Measurements from ENCODE around the gene ABCA2. TPM values are rescaled to one million over a fixed set of nuclear protein-coding genes. Genes with fewer than 3 reads are reported as not detected.

The ABCA2 gene
- total and polyA plus RNA-seq, 5 donors = 32.2 to 42.4 (median 40.4) TPM

DNA sequence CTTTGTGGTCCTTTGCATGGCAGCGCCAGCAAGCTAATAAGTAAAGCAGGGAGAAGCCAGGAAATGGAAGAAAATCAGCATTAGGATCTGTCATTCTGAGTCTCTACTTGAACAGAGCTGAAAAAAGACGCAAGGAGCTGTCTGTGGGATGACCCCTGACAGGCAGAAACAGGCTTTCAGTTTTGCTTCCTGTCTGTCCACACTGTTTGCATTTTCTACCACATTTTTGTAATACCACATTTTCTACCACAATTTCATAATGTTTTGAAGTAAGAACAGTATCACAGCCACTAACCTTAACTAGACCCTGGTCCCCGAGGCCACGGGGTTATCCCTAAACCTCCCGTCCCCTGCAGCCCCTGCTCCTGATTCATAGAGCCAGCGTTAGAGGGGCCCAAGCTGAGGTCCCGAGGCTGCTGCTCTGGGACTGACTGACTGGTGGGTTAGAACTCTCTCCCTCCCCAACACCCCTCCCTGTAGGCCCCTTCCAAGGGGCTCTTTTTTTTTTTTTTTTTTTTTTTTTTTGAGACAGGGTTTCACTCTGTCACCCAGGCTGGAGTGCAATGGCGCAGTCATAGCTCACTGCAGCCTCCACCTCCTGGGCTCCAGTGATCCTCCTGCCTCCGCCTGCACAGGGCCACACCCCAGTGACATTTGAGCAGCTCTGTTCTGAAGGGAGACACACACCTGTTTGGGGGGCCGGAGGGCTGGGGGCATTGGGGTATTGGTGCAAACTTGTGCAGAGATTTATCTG, 27.7 kb downstream of the ABCA2 start:
- Histone ChIP-seq H3K9me3 (ENCODE audit: control insufficient read depth, low read length) (no peaks in the 10 kb centered on the region), H3K27me3 (ENCODE audit: control insufficient read depth, insufficient read depth) (no peaks in the 10 kb centered on the region), H3K27ac (ENCODE audit: low read length) (no peak overlapping the region), H3K4me1 (ENCODE audit: control insufficient read depth, insufficient read depth, low read length) (no peaks in the 10 kb centered on the region), H3K4me3 (ENCODE audit: low read length) (no peak overlapping the region)
- DNase-seq = no peak
- intact Hi-C loops (cut with DNase I) = no loop called here
- ATAC-seq = no peak
- WGBS = 71% methylated on average over 10 of the region's 10 CpGs

DNA sequence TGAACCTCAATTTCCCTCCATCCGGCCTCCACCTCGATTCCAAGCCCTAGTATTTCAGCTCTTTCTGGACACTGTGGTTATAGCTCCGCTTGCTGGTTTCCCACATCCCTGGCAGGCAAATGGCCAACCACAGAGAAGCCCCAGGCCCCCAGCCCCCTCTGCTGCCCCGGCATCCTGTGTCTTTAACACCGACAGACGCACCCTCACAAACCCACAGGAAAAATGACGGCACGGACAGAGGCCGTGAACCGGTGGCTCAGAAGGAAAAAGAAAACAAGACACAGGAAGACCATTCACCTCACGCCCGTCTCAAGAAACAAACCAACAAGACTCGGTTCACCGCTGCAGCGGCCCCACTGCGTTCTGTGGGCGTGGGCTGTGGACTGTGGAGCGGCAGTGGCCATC, 30.2 kb downstream of the ABCA2 start:
- ATAC-seq (no peak), DNase-seq (no peak)
- Histone ChIP-seq H3K9me3 (ENCODE audit: control insufficient read depth, low read length) (no peaks in the 10 kb centered on the region), H3K4me1 (ENCODE audit: control insufficient read depth, insufficient read depth, low read length) (peaks cover 4% of the 10 kb centered on the region), H3K27ac (ENCODE audit: low read length) (no peak overlapping the region), H3K27me3 (ENCODE audit: control insufficient read depth, insufficient read depth) (no peaks in the 10 kb centered on the region), H3K4me3 (ENCODE audit: low read length) (no peak overlapping the region)
- WGBS = 51% methylated on average over 18 of the region's 18 CpGs
- intact Hi-C loops (cut with DNase I) = no loop called here

DNA sequence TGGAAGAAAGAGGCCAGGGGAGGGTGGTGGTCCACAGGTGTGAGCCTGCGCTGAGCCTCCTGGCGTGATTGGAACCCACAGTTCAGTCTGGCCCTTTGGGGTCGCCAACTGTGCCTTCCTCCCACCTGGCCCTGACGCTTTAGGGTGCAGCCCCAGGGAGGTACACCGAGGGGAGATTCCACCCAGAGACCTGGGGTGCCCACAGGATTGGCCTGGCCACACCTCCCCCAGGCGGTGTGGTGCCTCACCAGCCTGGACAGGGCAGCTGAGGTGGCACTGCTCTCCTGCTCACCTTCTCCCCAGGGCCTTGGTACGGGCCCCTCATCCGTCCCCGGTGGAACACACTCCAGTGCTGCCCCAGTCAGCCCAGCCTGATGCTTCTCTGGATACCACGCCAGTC, 30.7 kb downstream of the ABCA2 start:
- H3K4me1 ChIP-seq (ENCODE audit: control insufficient read depth, insufficient read depth, low read length) = peaks cover 4% of the 10 kb centered on the region
- H3K9me3 ChIP-seq (ENCODE audit: control insufficient read depth, low read length) = no peaks in the 10 kb centered on the region
- intact Hi-C loops (cut with DNase I) = no loop called here
- no peak overlapping the region for H3K27ac ChIP-seq (ENCODE audit: low read length)
- WGBS = 81% methylated on average over 10 of the region's 10 CpGs
- DNase-seq (no peak), ATAC-seq (no peak)
- no peaks in the 10 kb centered on the region for H3K27me3 ChIP-seq (ENCODE audit: control insufficient read depth, insufficient read depth)
- no peak overlapping the region for H3K4me3 ChIP-seq (ENCODE audit: low read length)

DNA sequence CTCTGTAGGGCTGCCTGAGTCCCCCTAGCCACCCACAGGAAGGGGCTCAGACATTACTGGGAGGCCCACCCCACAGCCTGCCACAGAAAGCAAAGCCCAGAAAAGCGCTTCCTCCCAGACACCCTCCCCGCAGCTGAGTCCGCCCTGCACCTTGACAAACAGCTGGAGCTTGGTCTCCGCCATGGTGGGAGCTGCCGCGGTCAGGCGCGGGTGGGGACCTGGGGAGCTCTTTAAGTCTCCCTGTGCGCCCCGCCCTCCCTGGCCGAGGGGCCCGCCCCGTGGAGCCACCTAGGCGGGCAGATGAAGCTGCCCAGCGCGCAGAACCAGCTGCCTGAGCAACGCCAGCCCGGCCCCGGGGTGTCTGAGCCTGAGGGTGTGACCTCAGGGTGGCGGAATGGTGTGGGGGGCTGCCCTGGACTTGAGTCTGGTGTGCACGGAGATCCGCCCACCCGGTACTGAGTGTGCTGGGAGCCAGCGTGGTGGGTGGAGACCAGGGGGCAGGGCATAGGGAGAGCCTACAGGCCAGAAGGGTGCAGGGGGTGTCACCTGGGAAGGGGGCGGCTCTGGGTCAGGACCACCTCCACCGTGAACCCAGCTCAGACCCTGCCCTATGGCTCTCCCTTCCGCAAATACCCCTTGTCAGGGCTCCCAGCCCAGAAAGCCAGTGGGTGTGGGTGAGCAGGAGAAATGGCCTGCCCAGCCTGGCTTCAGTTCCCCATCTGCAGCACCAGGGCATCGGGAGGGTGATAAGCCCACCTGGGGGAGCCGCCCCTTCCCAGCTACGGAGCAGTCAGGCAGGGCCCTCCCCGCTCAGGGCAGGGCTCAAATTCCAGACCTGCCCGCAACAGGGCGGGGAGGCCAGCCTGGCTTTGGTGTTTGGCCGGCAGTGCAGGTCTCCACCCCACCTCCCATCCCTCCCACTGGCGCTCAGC, 31.4 kb downstream of the ABCA2 start, which contains the start of gene CLIC3:
Gene CLIC3, minus strand, starts transcription at position 208 of the 932 bp plus-strand sequence. Its CDS starts 25 bp downstream, at position 183.
- peaks cover 4% of the 10 kb centered on the region for H3K4me1 ChIP-seq (ENCODE audit: control insufficient read depth, insufficient read depth, low read length)
- 32% methylated on average over 35 of the region's 35 CpGs for WGBS
- peak within 1 kb of the TSS; percentile 12 for H3K27ac ChIP-seq (ENCODE audit: low read length)
- DNase-seq (peak; percentile 56 to 81 (median 80)), ATAC-seq (peak in 1 of 2 donors; percentile 6)
- H3K4me3 ChIP-seq (ENCODE audit: low read length) = no peak within 1 kb of the TSS
- no peaks in the 10 kb centered on the region for H3K9me3 ChIP-seq (ENCODE audit: control insufficient read depth, low read length)
- H3K27me3 ChIP-seq (ENCODE audit: control insufficient read depth, insufficient read depth) = no peaks in the 10 kb centered on the region
- intact Hi-C loops (cut with DNase I) = no loop called here

DNA sequence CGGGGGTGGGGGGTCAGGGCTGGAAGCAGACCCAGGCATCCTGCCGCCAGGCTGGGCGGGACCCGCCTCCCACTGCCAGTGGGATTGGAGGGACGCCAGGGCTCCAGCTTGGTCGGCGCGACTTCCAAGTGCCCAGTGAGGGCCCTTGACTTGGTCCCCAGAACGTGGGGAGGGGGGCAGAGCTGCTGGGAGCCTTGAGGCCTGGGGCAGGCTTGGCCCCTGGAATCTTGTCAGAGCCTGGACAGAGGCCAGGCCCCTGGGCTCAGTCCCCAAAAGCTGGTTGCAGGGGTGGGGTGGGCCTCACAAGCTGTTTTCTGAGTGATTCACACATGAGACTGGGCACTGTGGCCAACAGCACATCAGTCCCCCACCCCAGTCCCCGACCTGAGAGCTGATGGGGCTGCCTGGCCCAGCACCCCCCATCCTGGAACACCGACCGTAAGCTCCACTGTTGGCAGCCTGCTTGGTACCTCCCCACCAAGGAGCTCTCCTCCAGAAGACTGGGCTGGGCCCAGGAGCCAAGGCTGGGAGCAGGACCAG, 32.2 kb downstream of the ABCA2 start:
- Histone ChIP-seq H3K4me3 (ENCODE audit: low read length) (no peak overlapping the region), H3K27me3 (ENCODE audit: control insufficient read depth, insufficient read depth) (no peaks in the 10 kb centered on the region), H3K9me3 (ENCODE audit: control insufficient read depth, low read length) (no peaks in the 10 kb centered on the region), H3K4me1 (ENCODE audit: control insufficient read depth, insufficient read depth, low read length) (peaks cover 8% of the 10 kb centered on the region), H3K27ac (ENCODE audit: low read length) (peak overlapping the region; percentile 12)
- ATAC-seq (peak; percentile 2 to 7), DNase-seq (peak; percentile 72 to 89 (median 89))
- 17% methylated on average over 12 of the region's 12 CpGs for WGBS
- intact Hi-C loops (cut with DNase I) = no loop called here

DNA sequence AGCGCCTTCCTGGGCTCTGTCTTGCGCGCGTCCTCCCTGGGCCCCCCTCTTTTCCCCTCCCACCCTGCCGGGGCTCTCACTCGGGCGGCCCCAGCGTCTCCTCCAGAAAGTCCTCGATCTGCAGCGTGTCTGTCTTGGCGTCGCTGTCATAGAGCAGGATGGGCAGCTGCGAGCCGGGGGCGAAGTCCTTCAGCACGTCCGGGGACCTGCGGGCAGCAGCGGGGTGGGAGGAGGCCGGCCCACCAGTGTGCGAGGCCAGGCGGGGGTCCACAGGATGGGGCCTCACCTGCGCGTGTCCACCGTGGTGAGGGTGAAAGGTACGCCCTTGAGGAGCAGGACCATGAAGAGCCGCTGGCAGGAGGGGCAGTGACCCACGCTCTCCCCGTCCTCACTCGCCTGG, 32.7 kb downstream of the ABCA2 start:
- Histone ChIP-seq H3K27ac (ENCODE audit: low read length) (no peak overlapping the region), H3K4me3 (ENCODE audit: low read length) (no peak overlapping the region), H3K27me3 (ENCODE audit: control insufficient read depth, insufficient read depth) (no peaks in the 10 kb centered on the region), H3K4me1 (ENCODE audit: control insufficient read depth, insufficient read depth, low read length) (peaks cover 8% of the 10 kb centered on the region), H3K9me3 (ENCODE audit: control insufficient read depth, low read length) (no peaks in the 10 kb centered on the region)
- DNase-seq (peak in 1 of 3 donors; percentile 75), ATAC-seq (no peak)
- 19% methylated on average over 30 of the region's 30 CpGs for WGBS
- intact Hi-C loops (cut with DNase I) = no loop called here

DNA sequence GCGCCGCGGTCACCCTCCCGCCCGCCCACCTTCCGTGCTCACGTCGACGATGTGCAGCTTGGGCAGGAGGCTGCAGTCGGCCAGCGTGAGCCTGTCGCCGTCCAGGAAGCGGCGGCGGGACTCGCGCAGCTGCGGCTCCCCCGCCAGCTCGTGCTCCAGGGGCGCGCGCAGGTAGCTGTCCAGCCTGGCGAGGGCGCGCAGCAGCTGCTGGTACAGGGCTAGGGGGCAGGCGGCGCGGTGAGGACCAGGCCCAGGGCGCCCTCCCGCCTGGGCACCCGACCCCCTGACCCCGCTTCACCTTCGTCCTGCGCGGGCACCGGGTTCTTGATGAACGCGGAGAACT, 33.2 kb downstream of the ABCA2 start:
- ATAC-seq = no peak
- WGBS = 27% methylated on average over 40 of the region's 40 CpGs
- intact Hi-C loops (cut with DNase I) = no loop called here
- Histone ChIP-seq H3K4me3 (ENCODE audit: low read length) (peak overlapping the region; percentile 4), H3K27me3 (ENCODE audit: control insufficient read depth, insufficient read depth) (no peaks in the 10 kb centered on the region), H3K27ac (ENCODE audit: low read length) (no peak overlapping the region), H3K9me3 (ENCODE audit: control insufficient read depth, low read length) (no peaks in the 10 kb centered on the region), H3K4me1 (ENCODE audit: control insufficient read depth, insufficient read depth, low read length) (peaks cover 8% of the 10 kb centered on the region)
- peak in 1 of 3 donors; percentile 64 for DNase-seq

DNA sequence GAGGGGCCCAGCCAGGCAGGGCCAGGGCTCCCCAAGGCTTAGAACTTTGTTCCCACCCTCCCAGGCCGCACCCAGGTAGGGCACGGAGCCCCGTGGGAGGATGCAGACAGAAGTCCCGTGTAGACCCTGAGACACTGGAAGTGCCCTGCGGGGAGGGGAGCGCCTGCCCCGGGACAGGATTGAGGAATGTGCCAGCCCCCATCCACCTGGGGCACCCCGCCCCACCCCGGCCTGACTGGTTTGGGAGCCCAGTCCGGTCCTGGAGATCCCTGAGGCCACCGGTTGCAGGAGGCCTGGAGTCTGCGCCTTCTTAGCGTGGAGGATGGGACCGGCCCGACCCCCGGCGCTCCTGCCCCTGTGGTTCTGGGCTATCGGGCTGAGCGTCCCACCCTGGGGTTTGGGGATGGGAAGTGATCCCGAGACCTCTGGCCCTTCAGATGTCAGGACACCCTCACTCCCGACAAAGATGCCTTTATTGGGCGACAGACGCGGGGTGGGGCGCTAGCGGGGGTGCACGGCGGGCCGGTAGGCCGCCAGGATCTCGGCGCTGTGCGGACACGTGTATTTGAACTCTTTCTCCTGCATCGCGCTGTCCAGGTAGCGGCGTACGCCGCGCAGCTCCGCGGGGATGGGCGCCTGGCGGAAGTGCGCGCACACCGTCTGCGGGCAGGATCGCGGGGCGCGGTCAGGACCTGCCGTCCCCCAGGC, 33.7 kb downstream of the ABCA2 start:
- WGBS = 68% methylated on average over 54 of the region's 54 CpGs
- ATAC-seq = no peak
- H3K4me1 ChIP-seq (ENCODE audit: control insufficient read depth, insufficient read depth, low read length) = peaks cover 8% of the 10 kb centered on the region
- H3K27ac ChIP-seq (ENCODE audit: low read length) = no peak overlapping the region
- DNase-seq = peak in 1 of 3 donors; percentile 65
- intact Hi-C loops (cut with DNase I) = no loop called here
- no peak overlapping the region for H3K4me3 ChIP-seq (ENCODE audit: low read length)
- H3K9me3 ChIP-seq (ENCODE audit: control insufficient read depth, low read length) = no peaks in the 10 kb centered on the region
- no peaks in the 10 kb centered on the region for H3K27me3 ChIP-seq (ENCODE audit: control insufficient read depth, insufficient read depth)

DNA sequence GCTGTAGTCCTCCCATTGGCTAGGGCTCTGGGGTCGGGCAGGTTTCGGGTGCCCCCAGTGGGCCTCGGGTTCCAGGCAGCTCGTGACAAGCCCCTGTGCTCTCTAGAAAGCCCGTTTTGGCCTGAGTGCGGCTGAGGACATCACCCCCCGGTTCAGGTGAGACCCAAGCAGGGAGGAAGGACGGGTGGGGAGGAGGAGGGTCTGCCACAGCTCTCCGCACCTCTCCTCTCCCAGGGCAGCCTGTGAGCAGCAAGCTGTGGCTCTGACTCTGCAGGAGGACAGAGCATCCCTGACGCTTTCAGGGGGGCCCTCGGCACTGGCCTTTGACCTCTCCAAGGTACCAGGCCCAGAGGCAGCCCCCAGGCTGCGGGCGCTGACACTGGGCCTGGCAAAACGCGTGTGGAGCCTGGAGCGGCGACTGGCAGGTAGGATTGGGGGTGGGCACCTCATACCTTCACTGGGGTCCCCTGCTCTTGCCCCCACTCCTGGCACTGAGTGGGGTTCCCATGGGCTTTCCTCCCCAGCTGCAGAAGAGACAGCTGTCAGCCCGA, 35.1 kb downstream of the ABCA2 start:
- no peaks in the 10 kb centered on the region for H3K27me3 ChIP-seq (ENCODE audit: control insufficient read depth, insufficient read depth)
- DNase-seq = no peak
- intact Hi-C loops (cut with DNase I) = no loop called here
- H3K4me1 ChIP-seq (ENCODE audit: control insufficient read depth, insufficient read depth, low read length) = peaks cover 8% of the 10 kb centered on the region
- H3K4me3 ChIP-seq (ENCODE audit: low read length) = peak overlapping the region; percentile 64
- ATAC-seq = no peak
- no peaks in the 10 kb centered on the region for H3K9me3 ChIP-seq (ENCODE audit: control insufficient read depth, low read length)
- WGBS = 41% methylated on average over 18 of the region's 18 CpGs
- no peak overlapping the region for H3K27ac ChIP-seq (ENCODE audit: low read length)

DNA sequence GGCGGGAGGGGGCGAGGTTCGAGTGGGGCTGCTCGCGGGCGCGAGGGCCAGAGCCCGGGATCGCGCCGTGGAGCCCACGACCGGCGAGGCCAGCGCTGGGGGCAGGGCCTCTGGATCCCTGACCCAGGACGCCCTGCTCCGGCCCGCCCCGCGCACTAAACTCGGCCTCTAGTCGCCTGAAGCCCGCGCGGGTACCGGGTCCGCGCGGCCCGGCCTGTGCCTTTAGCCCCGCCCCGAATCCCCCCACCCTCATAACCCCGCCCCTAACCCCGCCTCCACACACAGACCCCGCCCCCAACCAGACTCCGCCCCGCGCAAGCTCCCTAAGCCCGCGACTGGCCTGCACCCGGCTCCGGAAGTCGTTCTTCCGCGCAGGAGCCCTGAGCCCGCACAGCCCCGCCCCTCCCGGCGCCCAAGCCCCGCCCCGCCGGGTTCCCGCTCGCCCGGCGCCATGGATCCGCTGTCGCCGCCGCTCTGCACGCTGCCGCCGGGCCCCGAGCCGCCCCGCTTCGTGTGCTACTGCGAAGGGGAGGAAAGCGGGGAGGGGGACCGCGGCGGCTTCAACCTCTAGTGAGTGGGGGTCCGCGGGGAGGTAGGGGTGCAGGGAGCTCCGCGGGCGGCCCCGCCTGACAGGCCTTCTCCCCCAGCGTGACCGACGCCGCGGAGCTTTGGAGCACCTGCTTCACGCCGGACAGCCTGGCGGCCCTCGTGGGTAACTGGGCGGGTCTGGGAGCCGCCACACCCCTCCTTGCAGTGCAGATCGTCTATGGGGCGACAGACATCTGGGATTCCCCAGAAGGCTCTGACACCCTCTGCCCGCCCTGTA, 35.8 kb downstream of the ABCA2 start, which contains the start of gene PAXX:
Gene PAXX, plus strand, starts transcription at position 430 of the 826 bp plus-strand sequence. Its CDS starts 22 bp downstream, at position 452.
- intact Hi-C loops (cut with DNase I) = no loop called here

More for the DNA sequence above, 35.8 kb downstream of the ABCA2 start, which contains the start of gene PAXX:
- Histone ChIP-seq H3K9me3 (ENCODE audit: control insufficient read depth, low read length) (no peaks in the 10 kb centered on the region), H3K4me3 (ENCODE audit: low read length) (peak within 1 kb of the TSS; percentile 64), H3K27me3 (ENCODE audit: control insufficient read depth, insufficient read depth) (no peaks in the 10 kb centered on the region), H3K4me1 (ENCODE audit: control insufficient read depth, insufficient read depth, low read length) (peaks cover 8% of the 10 kb centered on the region), H3K27ac (ENCODE audit: low read length) (peak within 1 kb of the TSS; percentile 71)
- peak; percentile 94 to 98 (median 98) for DNase-seq
- under 1% methylated on average over 92 of the region's 92 CpGs for WGBS
- ATAC-seq = peak; percentile 89 to 93

All from right cardiac atrium (tissue), 5 donors.